Activated CD4-positive, alpha-beta T cell treated with anti-CD3 and anti-CD28 coated beads for 1 hour (primary cell): ENCODE data around the gene HEATR9.

Experiments used
- DNase-seq: peaks from one replicate; pipeline ENCODE4 v3.0.0-alpha.2; 2020

HEATR9 gene

GRCh38 chr17:35808240-35808961 is 60.3 kb downstream of the HEATR9 start:
- no peak for DNase-seq

GRCh38 chr17:35807371-35808144 is 61.1 kb downstream of the HEATR9 start:
- DNase-seq, result no peak
